ENCODE measurements around the gene FDX1. TPM values are rescaled to one million over a fixed set of nuclear protein-coding genes. Genes with fewer than 3 reads are reported as not detected.
"Not testable (repeated sequence)": the region's sequence is repeated elsewhere in the genome, so short reads cannot be mapped to it uniquely, and the experiment has no call there.

The FDX1 gene
- 10 to 100 TPM in 1 of 2 donors, 1 to 10 TPM in 1; 8.5 to 15.3 TPM for total RNA-seq

GRCh38 chr11:110429731-110430266 is at the start of gene FDX1:
FDX1 (plus strand) TSS chr11:110429948; CDS start chr11:110430121, 173 bp downstream.
- Mint-ChIP-seq H3K4me1 (peaks cover 31% of the 10 kb centered on the region), H3K9me3 (no peaks in the 10 kb centered on the region)

GRCh38 chr11:110380836-110381622 is 48.7 kb upstream of the FDX1 start:
- Mint-ChIP-seq H3K36me3 (ENCODE audit: low read depth) (no peaks in the 10 kb centered on the region), H3K4me1 (peaks cover 6% of the 10 kb centered on the region), H3K27me3 (no peaks in the 10 kb centered on the region), H3K4me3 (no peak overlapping the region), H3K9me3 (peaks cover 5% of the 10 kb centered on the region), H3K27ac (no peak overlapping the region)
- peak; percentile 65 for ATAC-seq (replicated peaks)

More at GRCh38 chr11:110429731-110430266, at the start of gene FDX1:
- Mint-ChIP-seq H3K27ac (peak within 1 kb of the TSS; percentile 97), H3K27me3 (no peaks in the 10 kb centered on the region), H3K4me3 (peak within 1 kb of the TSS; percentile 97), H3K36me3 (ENCODE audit: low read depth) (peaks cover 5% of the 10 kb centered on the region)
- ATAC-seq (replicated peaks), result peak; percentile 87

- not testable (repeated sequence) for H3K9me3 Mint-ChIP-seq
These were observed 41.5 kb upstream of the FDX1 start for GRCh38 chr11:110388231-110388630.

GRCh38 chr11:110389965-110390364 is 39.8 kb upstream of the FDX1 start:
- Mint-ChIP-seq H3K36me3 (ENCODE audit: low read depth) (peaks cover 10% of the 10 kb centered on the region), H3K4me3 (no peak overlapping the region), H3K9me3 (peaks cover 9% of the 10 kb centered on the region), H3K4me1 (peaks cover 14% of the 10 kb centered on the region), H3K27me3 (no peaks in the 10 kb centered on the region), H3K27ac (no peak overlapping the region)
- ATAC-seq (replicated peaks), result no peak

More at GRCh38 chr11:110388231-110388630, 41.5 kb upstream of the FDX1 start:
- not testable (repeated sequence) for H3K27me3 Mint-ChIP-seq; ATAC-seq (replicated peaks); H3K27ac Mint-ChIP-seq; H3K36me3 Mint-ChIP-seq (ENCODE audit: low read depth)
- Mint-ChIP-seq H3K4me1 (peaks cover 14% of the 10 kb centered on the region), H3K4me3 (peak overlapping the region; percentile 28)

- no peaks in the 10 kb centered on the region for H3K27me3 Mint-ChIP-seq
- ATAC-seq (replicated peaks), result no peak
- no peak overlapping the region for H3K4me3 Mint-ChIP-seq
- H3K9me3 Mint-ChIP-seq, result peaks cover 4% of the 10 kb centered on the region
- no peak overlapping the region for H3K27ac Mint-ChIP-seq
- peaks cover 10% of the 10 kb centered on the region for H3K36me3 Mint-ChIP-seq (ENCODE audit: low read depth)
- peaks cover 14% of the 10 kb centered on the region for H3K4me1 Mint-ChIP-seq
These were observed 37.7 kb upstream of the FDX1 start for GRCh38 chr11:110392056-110392455.

- ATAC-seq (replicated peaks); H3K27me3 Mint-ChIP-seq; H3K9me3 Mint-ChIP-seq; H3K4me3 Mint-ChIP-seq; H3K36me3 Mint-ChIP-seq (ENCODE audit: low read depth); H3K27ac Mint-ChIP-seq; H3K4me1 Mint-ChIP-seq: not testable (repeated sequence)
These were observed 32.0 kb upstream of the FDX1 start for GRCh38 chr11:110397668-110398286.

GRCh38 chr11:110403585-110403984 is 26.2 kb upstream of the FDX1 start:
- not testable (repeated sequence) for H3K4me3 Mint-ChIP-seq; H3K4me1 Mint-ChIP-seq; ATAC-seq (replicated peaks); H3K27me3 Mint-ChIP-seq; H3K27ac Mint-ChIP-seq; H3K9me3 Mint-ChIP-seq; H3K36me3 Mint-ChIP-seq (ENCODE audit: low read depth)

GRCh38 chr11:110405636-110406035 is 24.1 kb upstream of the FDX1 start:
- not testable (repeated sequence) for H3K36me3 Mint-ChIP-seq (ENCODE audit: low read depth); H3K27me3 Mint-ChIP-seq; H3K27ac Mint-ChIP-seq; H3K4me3 Mint-ChIP-seq; ATAC-seq (replicated peaks); H3K9me3 Mint-ChIP-seq; H3K4me1 Mint-ChIP-seq

GRCh38 chr11:110407315-110407714 is 22.4 kb upstream of the FDX1 start:
- Mint-ChIP-seq H3K4me1 (no peaks in the 10 kb centered on the region), H3K36me3 (ENCODE audit: low read depth) (no peaks in the 10 kb centered on the region), H3K27ac (no peak overlapping the region), H3K4me3 (no peak overlapping the region), H3K27me3 (no peaks in the 10 kb centered on the region), H3K9me3 (peaks cover 3% of the 10 kb centered on the region)
- no peak for ATAC-seq (replicated peaks)

- no peak overlapping the region for H3K27ac Mint-ChIP-seq
- no peaks in the 10 kb centered on the region for H3K4me1 Mint-ChIP-seq
- no peaks in the 10 kb centered on the region for H3K36me3 Mint-ChIP-seq (ENCODE audit: low read depth)
- ATAC-seq (replicated peaks), result no peak
- H3K9me3 Mint-ChIP-seq, result peaks cover 3% of the 10 kb centered on the region
- no peak overlapping the region for H3K4me3 Mint-ChIP-seq
- H3K27me3 Mint-ChIP-seq, result no peaks in the 10 kb centered on the region
These were observed 20.6 kb upstream of the FDX1 start for GRCh38 chr11:110409174-110409573.

- H3K9me3 Mint-ChIP-seq, result peaks cover 3% of the 10 kb centered on the region
- H3K27me3 Mint-ChIP-seq, result no peaks in the 10 kb centered on the region
- no peak overlapping the region for H3K4me3 Mint-ChIP-seq
- ATAC-seq (replicated peaks), result no peak
- H3K4me1 Mint-ChIP-seq, result no peaks in the 10 kb centered on the region
- no peak overlapping the region for H3K27ac Mint-ChIP-seq
- no peaks in the 10 kb centered on the region for H3K36me3 Mint-ChIP-seq (ENCODE audit: low read depth)
These were observed 19.1 kb upstream of the FDX1 start for GRCh38 chr11:110410651-110411050.

GRCh38 chr11:110415081-110415480 is 14.7 kb upstream of the FDX1 start:
- no peaks in the 10 kb centered on the region for H3K4me1 Mint-ChIP-seq
- H3K27ac Mint-ChIP-seq, result no peak overlapping the region
- no peaks in the 10 kb centered on the region for H3K36me3 Mint-ChIP-seq (ENCODE audit: low read depth)
- H3K9me3 Mint-ChIP-seq, result no peaks in the 10 kb centered on the region
- no peak overlapping the region for H3K4me3 Mint-ChIP-seq
- peaks cover 4% of the 10 kb centered on the region for H3K27me3 Mint-ChIP-seq
- no peak for ATAC-seq (replicated peaks)

GRCh38 chr11:110421658-110422057 is 8.1 kb upstream of the FDX1 start:
- H3K36me3 Mint-ChIP-seq (ENCODE audit: low read depth); H3K27ac Mint-ChIP-seq; H3K4me3 Mint-ChIP-seq; H3K4me1 Mint-ChIP-seq; H3K9me3 Mint-ChIP-seq; H3K27me3 Mint-ChIP-seq; ATAC-seq (replicated peaks): not testable (repeated sequence)

- Mint-ChIP-seq H3K4me1 (no peaks in the 10 kb centered on the region), H3K36me3 (ENCODE audit: low read depth) (no peaks in the 10 kb centered on the region), H3K27me3 (peaks cover 4% of the 10 kb centered on the region), H3K9me3 (peaks cover 8% of the 10 kb centered on the region), H3K4me3 (no peak overlapping the region), H3K27ac (no peak overlapping the region)
- no peak for ATAC-seq (replicated peaks)
These were observed 7.3 kb upstream of the FDX1 start for GRCh38 chr11:110422306-110422905.

All from activated T-helper 17 cell treated with anti-CD3 and anti-CD28 coated beads, Interleukin-2, amount 50 U/mL, for 72 hours (primary cell).